BLaER1 treated with 17β-estradiol and CSF1 and Interleukin-3, amounts not matched to agents 10 nM and 100 nM (cell line): ENCODE data around the gene CUX1.

Experiments
- H3K27ac ChIP-seq, 11 experiments: shearing (Covaris generic); formaldehyde crosslinking; 2 replicates each; pipeline ENCODE4 v1.8.1; 2022
- H3K27me3 ChIP-seq, 11 experiments: shearing (Covaris generic); formaldehyde crosslinking; 2 replicates each; pipeline ENCODE4 v1.8.1; 2022
- H3K36me3 ChIP-seq, 11 experiments: shearing (Covaris generic); formaldehyde crosslinking; 2 replicates each; pipeline ENCODE4 v1.8.1; 2022
- H3K4me1 ChIP-seq, 10 experiments: shearing (Covaris generic); formaldehyde crosslinking; 2 replicates each; pipeline ENCODE4 v1.8.1; 2022
- H3K4me2 ChIP-seq, 11 experiments: shearing (Covaris generic); formaldehyde crosslinking; 2 replicates each; pipeline ENCODE4 v1.8.1; 2022
- H3K4me3 ChIP-seq, 10 experiments: shearing (Covaris generic); formaldehyde crosslinking; 2 replicates each; pipeline ENCODE4 v1.8.1; 2022
- H3K9ac ChIP-seq, 11 experiments: shearing (Covaris generic); formaldehyde crosslinking; 2 replicates each; pipeline ENCODE4 v1.8.1; 2022
- H3K9me3 ChIP-seq, 11 experiments: shearing (Covaris generic); formaldehyde crosslinking; replicated peaks in 1 of 11; 2 replicates each; pipeline ENCODE4 v1.8.1; 2022
- H4K20me1 ChIP-seq, 11 experiments: shearing (Covaris generic); formaldehyde crosslinking; 2 replicates each; pipeline ENCODE4 v1.8.1; 2022
- Cebpa-rat ChIP-seq, 11 experiments: shearing (Covaris generic); IDR thresholded peaks; 2 replicates each; pipeline ENCODE4 v1.8.1; 2022

Gene CUX1

DNA sequence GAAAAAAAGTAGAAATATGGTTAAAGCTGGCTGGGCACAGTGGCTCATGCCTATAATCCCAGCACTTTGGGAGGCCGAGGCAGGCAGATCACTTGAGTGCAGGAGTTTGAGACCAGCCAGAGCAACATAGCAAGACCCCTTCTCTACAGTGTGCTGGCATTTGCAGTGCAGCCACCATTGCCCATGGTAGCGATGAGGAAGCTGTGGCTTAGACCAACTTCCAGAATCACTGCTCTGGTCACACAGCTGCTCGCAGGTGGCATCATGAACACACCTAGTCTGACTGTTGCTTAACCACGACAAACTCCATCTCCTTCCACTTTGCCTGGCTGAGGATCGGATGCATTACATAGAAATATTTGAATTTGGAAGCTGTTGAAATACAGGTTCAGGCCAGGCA is 137.1 kb downstream of the CUX1 start:
- Histone ChIP-seq H3K4me2 (peak overlapping the region; percentile 47 to 96 (median 71)), H3K36me3 (peaks cover 0 to 49% (median 32%) of the 10 kb centered on the region in 11 experiments; a peak in 18 of 22 replicates), H3K27me3 (no peaks in the 10 kb centered on the region), H3K27ac (peak overlapping the region in 5 of 11 experiments; percentile 43 to 85 (median 61); a peak in 8 of 22 replicates), H3K9me3 (no peaks in the 10 kb centered on the region; a peak in 1 of 22 replicates), H3K4me1 (peaks cover 85 to 100% (median 90%) of the 10 kb centered on the region in 10 experiments), H3K9ac (peak overlapping the region in 2 of 11 experiments; percentile 71 to 72; a peak in 5 of 22 replicates), H4K20me1 (peaks cover 18 to 99% (median 72%) of the 10 kb centered on the region in 11 experiments; a peak in 19 of 22 replicates), H3K4me3 (no peak overlapping the region)
- no peak for TF ChIP-seq Cebpa-rat (IDR thresholded peaks at IDR 0.05)

DNA sequence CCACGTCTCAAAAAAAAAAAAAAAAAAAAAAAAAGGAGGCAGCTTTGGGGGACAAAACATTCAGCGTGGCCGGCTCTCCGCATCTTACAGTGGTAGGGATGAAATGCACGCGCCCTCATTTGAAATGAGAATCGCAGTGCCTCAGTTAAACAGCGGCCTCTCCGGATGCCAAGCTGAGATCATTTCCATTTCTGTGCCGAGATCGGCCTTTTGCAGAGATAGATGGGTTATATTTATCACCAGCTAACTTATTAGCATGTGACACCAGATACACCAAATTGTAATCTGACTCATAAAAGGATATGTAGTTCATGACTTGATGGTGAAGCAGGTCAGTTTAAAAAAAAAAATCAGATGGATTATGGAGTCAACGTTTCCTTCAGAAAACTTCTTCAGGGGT is 138.7 kb downstream of the CUX1 start:
- Histone ChIP-seq H3K4me2 (peak overlapping the region in 5 of 11 experiments; percentile 53 to 96 (median 85); a peak in 7 of 22 replicates), H3K27me3 (no peaks in the 10 kb centered on the region), H3K36me3 (peaks cover 7 to 47% (median 31%) of the 10 kb centered on the region in 11 experiments), H3K4me1 (peaks cover 79 to 97% (median 89%) of the 10 kb centered on the region in 10 experiments), H3K4me3 (no peak overlapping the region), H4K20me1 (peaks cover 23 to 100% (median 87%) of the 10 kb centered on the region in 11 experiments; a peak in 20 of 22 replicates), H3K9ac (no peak overlapping the region), H3K27ac (peak overlapping the region in 1 of 11 experiments; percentile 79; a peak in 2 of 22 replicates), H3K9me3 (no peaks in the 10 kb centered on the region; a peak in 1 of 22 replicates)
- no peak for TF ChIP-seq Cebpa-rat (IDR thresholded peaks at IDR 0.05)

DNA sequence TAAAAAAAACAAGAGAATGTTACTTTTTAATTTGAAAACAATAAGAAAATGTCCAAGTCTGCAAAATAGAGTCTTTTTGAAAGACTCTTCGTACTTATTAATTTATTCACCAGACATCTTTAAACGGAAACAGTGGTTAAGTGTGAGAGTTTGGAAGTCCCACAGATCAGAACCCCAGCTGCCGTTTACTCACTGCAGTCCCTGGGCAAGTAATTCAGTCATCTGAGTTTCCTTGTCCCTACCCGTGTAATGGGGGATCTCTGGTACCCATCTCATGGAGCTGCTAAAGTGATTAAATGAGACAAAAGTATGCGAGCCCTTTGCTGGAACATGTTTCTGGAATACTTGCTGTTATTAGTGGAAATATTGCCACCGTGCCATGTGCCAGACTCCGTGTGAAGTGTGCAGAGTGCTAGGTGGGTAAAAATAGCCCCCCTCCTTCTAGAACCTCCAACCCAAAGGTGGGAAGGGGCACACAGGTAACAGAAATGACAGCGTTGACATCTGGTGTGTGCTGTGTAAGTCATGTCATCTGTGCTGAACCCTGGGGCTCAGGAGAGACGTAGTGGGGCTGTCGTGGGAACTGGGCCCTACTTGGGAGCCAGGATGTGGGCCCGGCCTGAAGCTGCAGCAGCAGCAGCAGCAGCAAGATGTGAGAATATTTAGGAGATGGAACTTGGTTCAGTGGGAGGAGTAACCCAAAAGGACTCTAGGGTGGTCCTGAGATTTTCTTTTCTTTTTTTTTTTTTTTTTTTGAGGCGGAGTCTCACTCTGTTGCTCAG is 140.5 kb downstream of the CUX1 start:
- Histone ChIP-seq H3K9ac (peak overlapping the region in 4 of 11 experiments; percentile 26 to 52 (median 40); a peak in 4 of 22 replicates), H3K27me3 (no peaks in the 10 kb centered on the region), H3K4me1 (peaks cover 66 to 97% (median 84%) of the 10 kb centered on the region in 10 experiments), H3K27ac (peak overlapping the region in 8 of 11 experiments; percentile 3 to 58 (median 36); a peak in 10 of 22 replicates), H4K20me1 (peaks cover 23 to 100% (median 92%) of the 10 kb centered on the region in 11 experiments; a peak in 20 of 22 replicates), H3K9me3 (no peaks in the 10 kb centered on the region), H3K4me3 (no peak overlapping the region), H3K4me2 (peak overlapping the region; percentile 15 to 85 (median 60)), H3K36me3 (peaks cover 7 to 36% (median 22%) of the 10 kb centered on the region in 11 experiments; a peak in 20 of 22 replicates)
- TF ChIP-seq Cebpa-rat (IDR thresholded peaks at IDR 0.05) = no peak

DNA sequence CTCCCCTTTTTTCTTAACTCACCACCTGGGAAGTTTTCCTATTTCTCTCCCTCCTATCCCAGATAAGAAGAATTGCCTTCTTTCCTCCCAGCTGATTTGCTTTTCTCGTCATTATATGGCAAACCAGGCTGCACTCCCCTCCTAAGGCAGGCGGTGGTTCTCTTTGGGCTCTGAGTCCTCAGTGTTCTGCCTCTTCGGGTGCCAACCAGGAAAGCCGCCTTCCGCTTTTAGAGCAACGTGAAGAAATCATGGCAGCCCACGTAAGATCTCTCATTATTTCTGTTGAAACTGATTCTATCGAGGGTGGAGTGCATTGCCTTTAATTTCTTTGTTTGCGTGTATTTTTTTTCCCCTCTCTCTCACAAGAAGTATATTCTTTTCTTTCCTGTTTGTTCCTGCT is 141.9 kb downstream of the CUX1 start:
- peaks cover 23 to 100% (median 94%) of the 10 kb centered on the region in 11 experiments; a peak in 20 of 22 replicates for H4K20me1 ChIP-seq
- H3K4me1 ChIP-seq = peaks cover 58 to 97% (median 81%) of the 10 kb centered on the region in 10 experiments
- no peak overlapping the region for H3K4me3 ChIP-seq
- peak overlapping the region in 6 of 11 experiments; percentile 49 to 81 (median 60); a peak in 9 of 22 replicates for H3K4me2 ChIP-seq
- H3K9ac ChIP-seq = no peak overlapping the region
- no peak overlapping the region for H3K27ac ChIP-seq
- peaks cover 7 to 43% (median 24%) of the 10 kb centered on the region in 11 experiments; a peak in 20 of 22 replicates for H3K36me3 ChIP-seq
- H3K27me3 ChIP-seq = no peaks in the 10 kb centered on the region
- no peaks in the 10 kb centered on the region for H3K9me3 ChIP-seq
- TF ChIP-seq Cebpa-rat (IDR thresholded peaks at IDR 0.05) = no peak

DNA sequence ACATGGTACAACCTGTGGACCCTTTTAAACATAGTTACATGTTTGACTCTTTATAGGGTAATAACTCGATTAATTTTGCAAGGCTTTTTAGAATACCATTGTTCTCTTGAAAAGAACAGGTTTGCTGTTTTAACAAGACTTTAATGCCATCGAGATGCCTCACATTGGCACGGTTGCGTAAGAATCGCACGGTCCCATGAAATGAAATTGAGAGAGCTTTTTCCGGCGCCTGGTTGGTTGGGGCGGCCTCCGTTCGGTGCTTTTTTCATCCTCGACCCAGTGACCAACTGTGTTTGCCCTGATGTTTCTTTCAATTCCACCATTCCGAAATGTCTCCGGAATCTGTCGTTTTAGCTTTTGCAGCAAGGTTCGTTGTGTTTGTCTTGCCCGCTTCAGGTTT is 142.4 kb downstream of the CUX1 start:
- no peak overlapping the region for H3K4me3 ChIP-seq
- TF ChIP-seq Cebpa-rat (IDR thresholded peaks at IDR 0.05) = peak in 5 of 11 experiments; percentile 17 to 72 (median 39); a peak in 5 of 22 replicates
- no peak overlapping the region for H3K9ac ChIP-seq
- peaks cover 18 to 100% (median 93%) of the 10 kb centered on the region in 11 experiments; a peak in 20 of 22 replicates for H4K20me1 ChIP-seq
- peak overlapping the region in 2 of 11 experiments; percentile 19 to 51; a peak in 1 of 22 replicates for H3K4me2 ChIP-seq
- H3K4me1 ChIP-seq = peaks cover 58 to 97% (median 81%) of the 10 kb centered on the region in 10 experiments
- no peaks in the 10 kb centered on the region for H3K9me3 ChIP-seq
- no peaks in the 10 kb centered on the region for H3K27me3 ChIP-seq
- 0 out of 22 replicates have a peak overlapping the region, but pooled peaks of 1 of the 11 experiments have one; percentile 1 for H3K27ac ChIP-seq
- H3K36me3 ChIP-seq = peaks cover 7 to 43% (median 22%) of the 10 kb centered on the region in 11 experiments; a peak in 20 of 22 replicates

DNA sequence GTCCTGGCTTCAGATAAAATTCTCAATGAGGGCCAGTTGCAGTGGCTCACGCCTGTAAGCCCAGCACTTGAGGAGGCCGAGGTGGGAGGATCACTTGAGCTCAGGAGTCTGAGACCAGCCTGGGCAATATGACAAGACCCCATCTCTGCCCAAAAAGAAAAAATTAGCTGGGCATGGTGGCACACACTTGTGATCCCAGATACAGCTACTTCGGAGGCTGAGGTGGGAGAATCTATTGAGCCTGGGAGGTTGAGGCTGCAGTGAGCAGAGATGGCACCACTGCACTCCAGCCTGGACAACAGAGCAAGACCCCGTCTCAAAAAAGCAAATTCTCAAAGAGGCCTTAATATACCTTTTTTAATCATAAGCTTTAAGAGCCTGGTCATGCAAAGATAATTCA is 142.9 kb downstream of the CUX1 start:
- H4K20me1 ChIP-seq = peaks cover 14 to 100% (median 88%) of the 10 kb centered on the region in 11 experiments; a peak in 20 of 22 replicates
- peaks cover 7 to 43% (median 19%) of the 10 kb centered on the region in 11 experiments; a peak in 20 of 22 replicates for H3K36me3 ChIP-seq
- H3K9me3 ChIP-seq = no peaks in the 10 kb centered on the region
- peak overlapping the region in 1 of 11 experiments; percentile 19; a peak in 1 of 22 replicates for H3K4me2 ChIP-seq
- no peak overlapping the region for H3K9ac ChIP-seq
- 0 out of 22 replicates have a peak overlapping the region, but pooled peaks of 2 of the 11 experiments have one; percentile 1 to 21 for H3K27ac ChIP-seq
- 0 out of 22 replicates have a peak, but pooled peaks of 1 of the 11 experiments have one; percentile 4 for TF ChIP-seq Cebpa-rat (IDR thresholded peaks at IDR 0.05)
- H3K27me3 ChIP-seq = no peaks in the 10 kb centered on the region
- H3K4me3 ChIP-seq = no peak overlapping the region
- peaks cover 58 to 97% (median 81%) of the 10 kb centered on the region in 10 experiments for H3K4me1 ChIP-seq

DNA sequence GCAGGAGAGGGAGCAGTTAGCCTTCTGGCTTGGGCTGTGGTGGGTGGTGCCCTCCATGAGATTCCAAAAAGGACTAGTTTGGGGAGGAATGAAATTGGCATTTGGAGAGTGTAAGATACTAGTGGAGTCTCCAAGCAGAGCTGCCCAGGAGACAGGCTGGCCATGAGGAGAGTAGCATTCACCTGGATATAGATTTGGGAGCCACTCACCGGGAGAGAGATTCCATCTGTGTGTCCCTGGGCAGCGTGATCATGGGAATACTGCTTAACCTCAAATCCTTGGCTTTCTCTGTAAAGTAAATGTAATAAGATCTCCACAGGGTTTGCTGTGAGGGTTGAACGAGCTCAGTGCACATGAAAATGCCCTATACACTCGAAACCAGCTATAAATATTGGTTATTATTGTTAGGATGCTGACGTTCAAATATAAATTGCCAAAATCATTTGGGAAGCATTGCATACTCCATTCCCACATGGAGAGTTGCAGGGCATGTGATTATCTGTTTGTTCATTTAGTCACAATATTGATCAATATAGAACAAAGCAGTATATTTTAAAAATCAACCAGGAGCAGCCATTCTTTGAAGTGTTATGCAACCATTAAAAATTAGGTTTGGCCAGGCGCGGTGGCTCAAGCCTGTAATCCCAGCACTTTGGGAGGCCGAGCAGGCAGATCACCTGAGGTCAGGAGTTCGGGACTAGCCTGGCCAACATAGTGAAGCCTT is 143.7 kb downstream of the CUX1 start:
- TF ChIP-seq Cebpa-rat (IDR thresholded peaks at IDR 0.05) = no peak

DNA sequence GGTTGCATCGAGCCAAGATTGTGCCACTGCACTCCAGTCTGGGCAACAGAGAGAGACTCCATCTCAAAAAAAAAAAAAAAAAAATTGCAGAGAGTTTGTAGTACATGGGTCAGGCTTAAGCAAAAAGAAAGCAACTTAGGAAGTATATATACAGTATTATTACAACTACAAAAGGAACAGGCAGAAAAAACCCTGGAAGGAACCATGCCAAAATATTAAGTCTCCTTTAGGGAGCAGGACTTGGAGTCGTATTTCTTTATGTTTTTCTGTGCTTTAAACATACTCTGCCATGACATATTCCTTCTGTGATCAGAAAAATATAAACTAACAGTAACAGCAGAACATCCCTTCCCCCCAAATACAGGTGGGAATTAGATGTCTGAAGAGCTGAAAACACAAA is 144.4 kb downstream of the CUX1 start:
- peaks cover 11 to 96% (median 82%) of the 10 kb centered on the region in 11 experiments; a peak in 20 of 22 replicates for H4K20me1 ChIP-seq
- H3K27ac ChIP-seq = 0 out of 22 replicates have a peak overlapping the region, but pooled peaks of 1 of the 11 experiments have one; percentile 14
- H3K4me3 ChIP-seq = no peak overlapping the region
- TF ChIP-seq Cebpa-rat (IDR thresholded peaks at IDR 0.05) = no peak
- H3K9me3 ChIP-seq = no peaks in the 10 kb centered on the region
- H3K4me1 ChIP-seq = peaks cover 44 to 97% (median 78%) of the 10 kb centered on the region in 10 experiments
- H3K4me2 ChIP-seq = peak overlapping the region in 3 of 11 experiments; percentile 5 to 24 (median 19); a peak in 1 of 22 replicates
- H3K36me3 ChIP-seq = peaks cover 7 to 43% (median 19%) of the 10 kb centered on the region in 11 experiments; a peak in 20 of 22 replicates
- H3K27me3 ChIP-seq = no peaks in the 10 kb centered on the region
- H3K9ac ChIP-seq = no peak overlapping the region

More for the DNA sequence above, 143.7 kb downstream of the CUX1 start:
- Histone ChIP-seq H3K4me3 (no peak overlapping the region), H3K36me3 (peaks cover 7 to 43% (median 19%) of the 10 kb centered on the region in 11 experiments; a peak in 20 of 22 replicates), H3K27ac (0 out of 22 replicates have a peak overlapping the region, but pooled peaks of 1 of the 11 experiments have one; percentile 1), H3K9me3 (no peaks in the 10 kb centered on the region), H3K4me1 (peaks cover 50 to 97% (median 77%) of the 10 kb centered on the region in 10 experiments), H4K20me1 (peaks cover 14 to 96% (median 83%) of the 10 kb centered on the region in 11 experiments; a peak in 20 of 22 replicates), H3K4me2 (peak overlapping the region in 3 of 11 experiments; percentile 5 to 24 (median 19); a peak in 1 of 22 replicates), H3K27me3 (no peaks in the 10 kb centered on the region), H3K9ac (no peak overlapping the region)
